Body of pancreas (tissue), 4 donors: ENCODE results near the gene ZNF532.

Source experiments
- POLR2A ChIP-seq, 3 donors: fragments of 450-650 bp; IDR thresholded peaks; one replicate each; pipeline ENCODE4 v1.6.1; 2016; ENCODE audit warnings: antibody characterized with exemption in 3 of 3, mild to moderate bottlenecking in 2 of 3
- TF ChIP-seq, protein P1 (sequence below), 7 experiments: fragments of 450-650 bp in 4 of 7; fragments of 200-600 bp in 3 of 7; sonication (generic) in 3 of 7; IDR thresholded peaks; one replicate each; pipeline ENCODE4 v1.5.1; 2016 to 2019; ENCODE audit warnings: antibody characterized with exemption in 7 of 7

DNA sequence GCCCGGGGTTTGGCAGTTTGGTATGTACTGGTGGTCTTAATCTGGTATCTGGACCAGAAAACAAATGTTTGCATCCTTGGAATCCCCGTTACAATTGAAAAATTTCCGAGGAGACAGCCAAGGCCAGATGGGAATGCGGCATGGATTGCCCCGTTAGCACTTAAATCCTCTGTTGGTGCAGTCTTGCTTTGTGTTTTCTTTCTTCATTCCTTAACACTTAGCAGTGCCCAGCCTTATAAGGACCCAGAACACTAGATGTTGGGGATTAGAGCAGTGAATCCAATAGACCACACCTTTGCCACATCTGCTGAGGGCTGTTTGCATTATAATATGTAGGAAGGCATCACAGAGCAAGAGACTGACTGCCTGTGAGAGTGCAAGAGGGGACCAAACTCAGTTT is 12.8 kb upstream of the ZNF532 start:
- TF ChIP-seq, protein P1, sequence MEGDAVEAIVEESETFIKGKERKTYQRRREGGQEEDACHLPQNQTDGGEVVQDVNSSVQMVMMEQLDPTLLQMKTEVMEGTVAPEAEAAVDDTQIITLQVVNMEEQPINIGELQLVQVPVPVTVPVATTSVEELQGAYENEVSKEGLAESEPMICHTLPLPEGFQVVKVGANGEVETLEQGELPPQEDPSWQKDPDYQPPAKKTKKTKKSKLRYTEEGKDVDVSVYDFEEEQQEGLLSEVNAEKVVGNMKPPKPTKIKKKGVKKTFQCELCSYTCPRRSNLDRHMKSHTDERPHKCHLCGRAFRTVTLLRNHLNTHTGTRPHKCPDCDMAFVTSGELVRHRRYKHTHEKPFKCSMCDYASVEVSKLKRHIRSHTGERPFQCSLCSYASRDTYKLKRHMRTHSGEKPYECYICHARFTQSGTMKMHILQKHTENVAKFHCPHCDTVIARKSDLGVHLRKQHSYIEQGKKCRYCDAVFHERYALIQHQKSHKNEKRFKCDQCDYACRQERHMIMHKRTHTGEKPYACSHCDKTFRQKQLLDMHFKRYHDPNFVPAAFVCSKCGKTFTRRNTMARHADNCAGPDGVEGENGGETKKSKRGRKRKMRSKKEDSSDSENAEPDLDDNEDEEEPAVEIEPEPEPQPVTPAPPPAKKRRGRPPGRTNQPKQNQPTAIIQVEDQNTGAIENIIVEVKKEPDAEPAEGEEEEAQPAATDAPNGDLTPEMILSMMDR (IDR thresholded peaks at IDR 0.05) = no peak
- TF ChIP-seq POLR2A (IDR thresholded peaks at IDR 0.05) = no peak
